A549 (cell line): ENCODE results near the gene SRGAP1.

ENCODE experiments used
- CTCF ChIP-seq: fragments of >200 bp; sonication (Bioruptor Twin); formaldehyde crosslinking; IDR thresholded peaks from 3 replicates; pipeline ENCODE4 v1.5.1; 2016
- EHF ChIP-seq: fragments of 250-450 bp; sonication (Bioruptor Pico); IDR thresholded peaks from 2 replicates; pipeline ENCODE4 v1.5.0; 2020; ENCODE audit warnings: mild to moderate bottlenecking
- ESRRA ChIP-seq: fragments of 150-350 bp; IDR thresholded peaks from 2 replicates; pipeline ENCODE4 v1.6.1; 2014; ENCODE audit warnings: mild to moderate bottlenecking, low read length, borderline replicate concordance
- KDM1A ChIP-seq: fragments of 200-600 bp; sonication (generic); IDR thresholded peaks from 2 replicates; pipeline ENCODE4 v1.6.1; 2016; ENCODE audit warnings: low read depth, mild to moderate bottlenecking
- POLR2A ChIP-seq: IDR thresholded peaks from 2 replicates; pipeline ENCODE4 v1.6.1; 2012; ENCODE audit warnings: mild to moderate bottlenecking, low read length
- REST ChIP-seq: fragments of 200-600 bp; sonication (generic); IDR thresholded peaks from 2 replicates; pipeline ENCODE4 v1.6.1; 2016; ENCODE audit warnings: antibody characterized with exemption, mild to moderate bottlenecking, moderate library complexity
- RNF2 ChIP-seq: fragments of 200-600 bp; sonication (generic); IDR thresholded peaks from 2 replicates; pipeline ENCODE4 v1.6.1; 2016; ENCODE audit warnings: low read depth, mild to moderate bottlenecking, antibody characterized with exemption, moderate library complexity, borderline replicate concordance
- TP53 ChIP-seq: fragments of 250-450 bp; sonication (Bioruptor Pico); IDR thresholded peaks from 2 replicates; pipeline ENCODE4 v1.5.0; 2021; ENCODE audit warnings: mild to moderate bottlenecking, moderate library complexity
- USF2 ChIP-seq: fragments of 450-650 bp; IDR thresholded peaks from 2 replicates; pipeline ENCODE4 v1.6.1; 2014; ENCODE audit warnings: antibody characterized with exemption

- TF ChIP-seq ESRRA (no peak), USF2 (no peak), CTCF (no peak), EHF (no peak), RNF2 (no peak), POLR2A (no peak), TP53 (no peak), KDM1A (no peak), REST (no peak)
Observed at GRCh38 chr12:64170730-64171129, 326.2 kb downstream of the SRGAP1 start.
